GM12878 (cell line): Measurements from ENCODE around the gene MYBPC2. TPM values are rescaled to one million over a fixed set of nuclear protein-coding genes. Genes with fewer than 3 reads are reported as not detected.

Experiments used
- ATAC-seq: fragments of 200-7000 bp; cut with Tn5 transposase; 3 replicates; pipeline ENCODE4 v1.9.1; 2020; ENCODE audit warnings: mild to moderate bottlenecking, moderate library complexity
- BruUV-seq: library from RNA; stranded (reverse); fragments of 400-500 nt; replicated peaks from 2 replicates; lab custom pipeline; 2021; lab: Mats Ljungman, UMichigan
- CTCF ChIA-PET: fragments of 300-600 bp; sonication (Branson Sonifier 250); formaldehyde crosslinking; extraction: SDS; loops from one replicate; lab custom pipeline; 2021; ENCODE audit warnings: inconsistent platforms; lab: Yijun Ruan, JAX
- POLR2A ChIA-PET: fragments of 350-600 bp; formaldehyde crosslinking; extraction: SDS; loops from one replicate; lab custom pipeline; 2021; ENCODE audit warnings: inconsistent platforms; lab: Charles Lee
- RAD21 ChIA-PET: fragments of 300-600 bp; sonication (Branson Sonifier 250); formaldehyde crosslinking; loops from one replicate; lab custom pipeline; 2023; ENCODE audit warnings: antibody characterized with exemption; ENCODE audit not compliant: unreplicated experiment; lab: Charles Lee
- SMC1A ChIA-PET: fragments of 300-600 bp; sonication (Branson Sonifier 250); formaldehyde crosslinking; loops from one replicate; lab custom pipeline; 2023; ENCODE audit not compliant: unreplicated experiment, uncharacterized antibody; lab: Charles Lee
- DNase-seq: peaks from one replicate; pipeline ENCODE4 v3.0.0-alpha.2; 2011; ENCODE audit warnings: low read depth, low spot score
- FAIRE-seq: peaks from 3 replicates; lab custom pipeline; 2011; peaks lifted over from hg19 to GRCh38; lab: Jason Lieb, UNC
- H2AFZ ChIP-seq: 2 replicates; pipeline ENCODE4 v1.6.0; 2011; ENCODE audit warnings: low read depth, low read length, control low read depth; ENCODE audit not compliant: control insufficient read depth
- H3K27ac ChIP-seq: 2 replicates; pipeline ENCODE4 v1.5.1; 2011; ENCODE audit warnings: control low read depth; ENCODE audit not compliant: control insufficient read depth, insufficient read depth
- H3K27me3 ChIP-seq, 2 experiments: replicated peaks in 1 of 2; 2 replicates each; pipeline versions ENCODE4 v1.6.0 to v1.6.1; 2011; ENCODE audit warnings: low read length in 1 of 2; ENCODE audit not compliant: control insufficient read depth in 2 of 2, insufficient read depth in 2 of 2
- H3K36me3 ChIP-seq, 2 experiments: 2 replicates each; pipeline ENCODE4 v1.5.1; 2011; ENCODE audit warnings: low read length in 1 of 2; ENCODE audit not compliant: control insufficient read depth in 2 of 2, insufficient read depth in 2 of 2
- H3K4me1 ChIP-seq: 2 replicates; pipeline ENCODE4 v1.6.1; 2011; ENCODE audit warnings: mild to moderate bottlenecking, low read length, moderate library complexity, mixed read lengths; ENCODE audit not compliant: control insufficient read depth, insufficient read depth
- H3K4me2 ChIP-seq: 2 replicates; pipeline ENCODE4 v1.6.0; 2011; ENCODE audit warnings: control low read depth; ENCODE audit not compliant: control insufficient read depth, insufficient read depth
- H3K4me3 ChIP-seq: fragments of 200-600 bp; sonication (generic); 2 replicates; pipeline ENCODE4 v1.5.1; 2016
- H3K79me2 ChIP-seq: 2 replicates; pipeline ENCODE4 v1.6.0; 2011; ENCODE audit warnings: low read length; ENCODE audit not compliant: control insufficient read depth, insufficient read depth
- H3K9ac ChIP-seq: 2 replicates; pipeline ENCODE4 v1.8.0; 2011; ENCODE audit warnings: low read length, control low read depth, mixed read lengths; ENCODE audit not compliant: control insufficient read depth, insufficient read depth
- H3K9me3 ChIP-seq: replicated peaks from 3 replicates; pipeline ENCODE4 v1.5.1; 2011; ENCODE audit warnings: mild to moderate bottlenecking, low read length; ENCODE audit not compliant: control insufficient read depth, insufficient read depth
- H4K20me1 ChIP-seq: 2 replicates; pipeline ENCODE4 v1.6.0; 2011; ENCODE audit not compliant: control insufficient read depth, insufficient read depth
- CBFB ChIP-seq: IDR thresholded peaks from 2 replicates; pipeline ENCODE4 v1.6.1; 2016; ENCODE audit warnings: antibody characterized with exemption, low read depth
- CEBPB ChIP-seq, 2 experiments: fragments of 150-350 bp in 1 of 2; IDR thresholded peaks; 2 replicates each; pipeline ENCODE4 v1.6.1; 2012 to 2014; ENCODE audit warnings: low read depth in 2 of 2, low read length in 2 of 2, borderline replicate concordance in 1 of 2, inconsistent platforms in 1 of 2
- ETV6 ChIP-seq, 2 experiments: fragments of 450-650 bp in 1 of 2; IDR thresholded peaks in 1 of 2; conservative IDR thresholded peaks in 1 of 2; 2 replicates each; pipeline ENCODE4 v1.6.1; 2014; ENCODE audit warnings: antibody characterized with exemption in 1 of 2, borderline replicate concordance in 1 of 2, low read depth in 1 of 2, mild to moderate bottlenecking in 1 of 2, moderate library complexity in 1 of 2
- EZH2 ChIP-seq: IDR thresholded peaks from 2 replicates; pipeline ENCODE4 v1.6.1; 2012; ENCODE audit warnings: low read depth, mild to moderate bottlenecking, control low read depth, inconsistent platforms, low read length, borderline replicate concordance; ENCODE audit not compliant: control insufficient read depth
- HDAC6 ChIP-seq: fragments of 200-600 bp; sonication (generic); IDR thresholded peaks from one replicate; pipeline ENCODE4 v1.8.0; 2017; ENCODE audit warnings: antibody characterized with exemption; ENCODE audit not compliant: unreplicated experiment
- JUNB ChIP-seq: IDR thresholded peaks from 2 replicates; pipeline ENCODE4 v1.6.1; 2016; ENCODE audit warnings: antibody characterized with exemption, mild to moderate bottlenecking
- MTA3 ChIP-seq: IDR thresholded peaks from 2 replicates; pipeline ENCODE4 v1.6.1; 2012; ENCODE audit warnings: low read length, inconsistent platforms, borderline replicate concordance
- MXI1 ChIP-seq: fragments of 150-350 bp; IDR thresholded peaks from 2 replicates; pipeline ENCODE4 v1.6.1; 2011; ENCODE audit warnings: low read depth, mild to moderate bottlenecking, inconsistent platforms, low read length, improper control_type of control experiment
- POLR2AphosphoS2 ChIP-seq: IDR thresholded peaks from 2 replicates; pipeline ENCODE4 v1.6.1; 2011; ENCODE audit warnings: low read depth, mild to moderate bottlenecking, low read length, improper control_type of control experiment, moderate library complexity
- RELA ChIP-seq: fragments of 450-650 bp; IDR thresholded peaks from 2 replicates; pipeline ENCODE4 v1.8.0; 2014; ENCODE audit warnings: borderline replicate concordance; ENCODE audit not compliant: partially characterized antibody
- SMAD5 ChIP-seq: IDR thresholded peaks from 2 replicates; pipeline ENCODE4 v1.6.1; 2016; ENCODE audit warnings: antibody characterized with exemption, low read depth
- WRNIP1 ChIP-seq: IDR thresholded peaks from 2 replicates; pipeline ENCODE4 v1.6.1; 2011; ENCODE audit warnings: low read depth, low read length, improper control_type of control experiment, borderline replicate concordance
- ZBTB40 ChIP-seq: fragments of 450-650 bp; IDR thresholded peaks from 2 replicates; pipeline ENCODE4 v1.6.1; 2016; ENCODE audit warnings: mild to moderate bottlenecking, moderate library complexity, borderline replicate concordance
- ZSCAN29 ChIP-seq: fragments of 450-650 bp; IDR thresholded peaks from 2 replicates; pipeline ENCODE4 v1.6.1; 2017; ENCODE audit warnings: mild to moderate bottlenecking, moderate library complexity
- ZZZ3 ChIP-seq: IDR thresholded peaks from 2 replicates; pipeline ENCODE4 v1.6.1; 2011; ENCODE audit warnings: low read depth; ENCODE audit not compliant: control insufficient read depth, insufficient read length
- WGBS: methylation state at CpG from one replicate; pipeline ENCODE4 v1.1.6; 2016; ENCODE audit warnings: low lambda C conversion rate; ENCODE audit not compliant: insufficient replicate concordance, insufficient coverage; ENCODE audit errors: missing lambda C conversion rate; 5-methylcytosine and 5-hydroxymethylcytosine counted together
- in situ Hi-C: fragments of 300-500 bp; cut with MboI; formaldehyde crosslinking; loops from 9 replicates; pipeline ENCODE4 v1.14.3; 2018; ENCODE audit warnings: mixed read lengths
- intact Hi-C: fragments of 100-400 bp; cut with micrococcal nuclease; formaldehyde crosslinking; loops from one replicate; pipeline ENCODE4 v1.14.2; 2022; ENCODE audit not compliant: unreplicated experiment
- polyA plus RNA-seq, 11 experiments: library from polyadenylated mRNA; depleted of rRNA in 4 of 11; unstranded in 6 of 11; stranded (reverse) in 5 of 11; fragments of >200 nt; fragmentation: Nextera tagmentation in 4 of 11; fragmentation: Illumina TruSeq in 1 of 11; extraction: Ambion mirVana in 4 of 11; extraction: Trizol in 1 of 11; gene quantifications; 1 replicate in 1 of 11; 2 replicates in 10 of 11; pipeline versions ENCODE4 v1.2.1 to v1.2.3, GENCODE V29; 2011 to 2016; ENCODE audit warnings: inconsistent platforms in 2 of 11, missing spikeins in 2 of 11, low read depth in 1 of 11
- total RNA-seq, 4 experiments: library from RNA; depleted of rRNA in 3 of 4; stranded (reverse); fragments of >200 nt in 3 of 4; fragmentation: Illumina TruSeq in 1 of 4; extraction: Trizol in 1 of 4; gene quantifications; 2 replicates each; pipeline versions ENCODE4 v1.2.1 to v1.2.3, GENCODE V29; 2013 to 2021
- TF ChIP-seq, protein P1 (sequence below): fragments of 450-650 bp; formaldehyde crosslinking; IDR thresholded peaks from 2 replicates; pipeline ENCODE4 v1.4.0; 2020; ENCODE audit warnings: mild to moderate bottlenecking, moderate library complexity

The MYBPC2 gene
- total and polyA plus RNA-seq, 10 of the 15 experiments (the other 5 are each of a cell fraction or from before 2014, with no cell fraction given), result 0.09 to 2.6 (median 0.61) TPM

DNA sequence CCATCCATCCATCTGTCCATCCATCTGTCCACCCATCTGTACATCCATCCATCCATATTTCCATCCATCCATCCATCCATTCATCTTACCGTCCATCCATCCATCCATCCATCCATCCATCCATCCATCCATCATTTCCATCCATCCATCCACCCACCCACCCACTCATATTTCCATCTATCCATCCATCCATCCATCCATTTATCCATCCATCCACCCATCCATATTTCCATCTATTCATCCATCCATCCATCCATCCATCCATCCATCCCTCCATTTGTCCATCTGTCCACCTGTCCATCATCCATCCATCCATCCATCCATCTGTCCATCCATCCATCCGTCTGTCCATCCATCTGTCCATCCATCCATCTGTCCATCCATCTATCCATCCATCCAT lies 23.3 kb downstream of the MYBPC2 start (continued):
- TF ChIP-seq, protein P1, sequence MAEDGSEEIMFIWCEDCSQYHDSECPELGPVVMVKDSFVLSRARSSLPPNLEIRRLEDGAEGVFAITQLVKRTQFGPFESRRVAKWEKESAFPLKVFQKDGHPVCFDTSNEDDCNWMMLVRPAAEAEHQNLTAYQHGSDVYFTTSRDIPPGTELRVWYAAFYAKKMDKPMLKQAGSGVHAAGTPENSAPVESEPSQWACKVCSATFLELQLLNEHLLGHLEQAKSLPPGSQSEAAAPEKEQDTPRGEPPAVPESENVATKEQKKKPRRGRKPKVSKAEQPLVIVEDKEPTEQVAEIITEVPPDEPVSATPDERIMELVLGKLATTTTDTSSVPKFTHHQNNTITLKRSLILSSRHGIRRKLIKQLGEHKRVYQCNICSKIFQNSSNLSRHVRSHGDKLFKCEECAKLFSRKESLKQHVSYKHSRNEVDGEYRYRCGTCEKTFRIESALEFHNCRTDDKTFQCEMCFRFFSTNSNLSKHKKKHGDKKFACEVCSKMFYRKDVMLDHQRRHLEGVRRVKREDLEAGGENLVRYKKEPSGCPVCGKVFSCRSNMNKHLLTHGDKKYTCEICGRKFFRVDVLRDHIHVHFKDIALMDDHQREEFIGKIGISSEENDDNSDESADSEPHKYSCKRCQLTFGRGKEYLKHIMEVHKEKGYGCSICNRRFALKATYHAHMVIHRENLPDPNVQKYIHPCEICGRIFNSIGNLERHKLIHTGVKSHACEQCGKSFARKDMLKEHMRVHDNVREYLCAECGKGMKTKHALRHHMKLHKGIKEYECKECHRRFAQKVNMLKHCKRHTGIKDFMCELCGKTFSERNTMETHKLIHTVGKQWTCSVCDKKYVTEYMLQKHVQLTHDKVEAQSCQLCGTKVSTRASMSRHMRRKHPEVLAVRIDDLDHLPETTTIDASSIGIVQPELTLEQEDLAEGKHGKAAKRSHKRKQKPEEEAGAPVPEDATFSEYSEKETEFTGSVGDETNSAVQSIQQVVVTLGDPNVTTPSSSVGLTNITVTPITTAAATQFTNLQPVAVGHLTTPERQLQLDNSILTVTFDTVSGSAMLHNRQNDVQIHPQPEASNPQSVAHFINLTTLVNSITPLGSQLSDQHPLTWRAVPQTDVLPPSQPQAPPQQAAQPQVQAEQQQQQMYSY (CRISPR knock-in tag), result no peak

DNA sequence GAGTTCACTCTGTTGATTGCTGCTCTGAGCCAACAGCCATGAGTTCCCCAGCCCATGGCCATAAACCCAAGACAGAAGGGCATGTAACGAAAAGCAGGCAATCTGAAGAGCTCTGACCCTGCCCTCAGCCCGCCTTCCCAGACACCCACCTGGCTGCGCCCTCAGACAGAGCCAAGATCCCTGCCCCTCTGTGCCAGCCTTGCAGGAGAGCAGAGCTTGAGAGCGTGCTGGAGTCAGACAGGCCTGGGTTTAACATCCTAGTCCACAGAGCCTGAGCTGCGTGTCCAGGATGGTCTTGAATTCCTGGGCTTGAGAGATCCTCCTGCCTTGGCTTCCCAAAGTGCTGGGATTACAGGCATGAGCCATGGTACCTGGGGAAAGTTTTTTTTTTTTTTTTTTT lies 24.6 kb downstream of the MYBPC2 start:
- no peak overlapping the region for H3K27ac ChIP-seq
- H4K20me1 ChIP-seq, result no peaks in the 10 kb centered on the region
- TF ChIP-seq CBFB (no peak), RELA (no peak), CEBPB (IDR thresholded peaks at IDR 0.05; ENCODE audit: borderline replicate concordance in 1 of 2, low read depth in 2 of 2, low read length in 2 of 2) (no peak), JUNB (no peak), HDAC6 (no peak), SMAD5 (no peak), ETV6 (conservative IDR thresholded peaks at IDR 0.05 in 1 of 2, IDR thresholded peaks at IDR 0.05 in 1 of 2; ENCODE audit: borderline replicate concordance in 1 of 2, low read depth in 1 of 2) (no peak), EZH2 (no peak), ZZZ3 (no peak), POLR2AphosphoS2 (no peak), ZSCAN29 (no peak), WRNIP1 (no peak), MTA3 (no peak), ZBTB40 (no peak), MXI1 (no peak)
- TF ChIP-seq, all 136 proteins: peak for 0
- Histone ChIP-seq H3K9ac (no peak overlapping the region), H3K9me3 (no peaks in the 10 kb centered on the region), H3K36me3 (no peaks in the 10 kb centered on the region), H3K79me2 (no peaks in the 10 kb centered on the region), H2AFZ (no peak overlapping the region), H3K4me3 (no peak overlapping the region), H3K27me3 (no peaks in the 10 kb centered on the region), H3K4me2 (no peak overlapping the region), H3K4me1 (peaks cover 20% of the 10 kb centered on the region)
- POLR2A ChIA-PET, result interaction anchor here (0.5 kb wide), 1 partner anchor 204 kb away, joined by 4 read pairs; no protein-coding TSS in a partner anchor
- CTCF ChIA-PET, result interaction anchor here (0.8 kb wide), 1 partner anchor 89 kb away, joined by 5 read pairs; no protein-coding TSS in a partner anchor
- SMC1A ChIA-PET, result interaction anchor here (1.1 kb wide), 1 partner anchor 37 kb away, joined by 3 read pairs; no protein-coding TSS in a partner anchor
- in situ Hi-C loops, result no loop called here
- no TSS peak for BruUV-seq
- DNase-seq (no peak), FAIRE-seq (no peak), ATAC-seq (no peak)
- intact Hi-C loops, result no loop called here
- 53% methylated on average over 5 of the region's 5 CpGs for WGBS
- RAD21 ChIA-PET, result no interaction called here
